Measurements from ENCODE around the gene PMM1.
A peak's percentile ranks its signal among the peaks of the same experiment; 100 is the strongest.
"Not testable (repeated sequence)": the region's sequence is repeated elsewhere in the genome, so short reads cannot be mapped to it uniquely, and the experiment has no call there.

Gene PMM1

DNA sequence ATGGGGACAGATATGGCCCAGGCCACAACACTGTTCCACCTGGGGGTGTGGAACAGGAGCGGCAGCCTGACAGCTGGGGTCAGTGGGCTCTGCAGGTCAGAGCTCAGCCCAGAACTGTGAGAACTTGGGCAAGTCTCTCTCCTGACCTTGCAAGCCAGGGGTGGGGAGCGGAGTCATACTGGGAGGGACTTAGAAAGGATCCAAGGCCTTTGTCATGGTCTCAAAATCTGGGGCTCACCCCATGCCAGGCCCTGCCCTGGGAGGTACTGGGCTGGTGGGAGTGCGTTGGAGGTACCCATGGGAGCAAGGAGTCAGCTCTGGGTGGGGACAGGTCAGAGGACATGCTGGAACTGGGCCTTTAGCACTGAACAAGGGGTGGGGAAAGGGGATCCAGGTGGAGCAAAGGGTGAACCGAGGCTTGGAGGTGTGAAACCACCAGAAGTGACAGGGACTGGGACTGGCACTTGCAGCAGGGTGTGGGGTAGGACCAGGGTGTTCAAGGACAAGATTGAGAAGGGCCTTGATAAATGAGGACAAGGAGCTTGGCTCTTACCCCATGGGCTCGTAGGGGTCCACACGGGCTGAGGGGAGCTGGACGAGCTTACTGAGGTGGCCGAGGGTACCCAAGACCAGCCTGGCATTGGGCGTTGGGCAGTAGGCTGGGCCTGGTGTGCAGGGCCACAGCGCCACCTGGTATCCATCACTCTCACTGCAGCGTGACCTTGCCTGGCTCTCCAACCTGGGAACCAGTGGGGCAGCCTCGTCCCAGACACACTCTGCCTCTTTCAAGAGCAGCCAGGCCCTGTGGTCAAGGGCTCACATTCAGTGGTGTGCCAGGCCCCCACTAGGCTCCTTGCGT lies 7.4 kb upstream of the PMM1 start:
- DNase-seq, result peak; percentile 74

DNA sequence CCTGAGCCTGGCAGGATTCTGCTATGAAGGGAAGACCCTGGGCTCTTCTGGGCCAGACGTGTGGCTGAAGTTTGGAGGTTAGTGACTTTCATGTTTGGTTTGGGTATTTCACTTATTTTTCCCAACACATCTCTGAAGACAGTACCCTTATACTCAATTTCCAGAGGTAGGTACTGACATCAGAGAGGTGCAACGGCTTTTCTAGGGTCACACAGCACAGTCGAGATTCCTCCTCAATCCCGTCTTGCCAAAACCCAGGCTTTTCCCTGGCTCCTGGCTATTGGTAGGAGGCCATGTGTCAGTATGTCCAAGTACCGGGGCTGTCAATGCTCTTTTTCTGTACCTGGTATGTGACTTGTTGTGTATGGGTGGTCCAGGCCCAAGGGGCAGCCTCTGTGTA lies 6.1 kb upstream of the PMM1 start:
- DNase-seq, result no peak

GRCh38 chr22:41593336-41593960 lies 3.8 kb upstream of the PMM1 start:
- DNase-seq, result not testable (repeated sequence)

GRCh38 chr22:41587347-41587723 lies 2.3 kb downstream of the PMM1 start:
- DNase-seq, result no peak

- DNase-seq, result no peak
Measured at GRCh38 chr22:41585898-41586297, 3.7 kb downstream of the PMM1 start.

DNA sequence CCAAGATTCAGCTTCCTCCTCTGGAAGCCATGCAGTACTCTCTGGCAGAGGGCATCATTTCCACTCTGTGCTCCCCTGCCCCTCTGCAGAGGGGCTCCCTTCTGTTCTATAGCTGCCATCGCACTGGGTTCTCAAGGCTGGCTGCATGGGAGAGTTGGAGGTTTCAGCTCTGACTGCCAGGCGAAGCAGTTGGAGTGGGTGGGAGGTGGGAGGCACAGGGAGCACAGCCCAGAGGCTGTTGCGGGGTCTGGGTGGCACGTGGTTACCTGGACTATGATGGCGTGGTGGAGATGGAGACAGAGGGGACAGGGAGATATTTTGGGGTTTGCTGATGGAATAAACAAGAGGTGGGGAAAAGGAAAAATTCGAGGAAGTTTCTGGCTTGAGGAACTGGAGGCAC lies 4.8 kb downstream of the PMM1 start:
- DNase-seq, result no peak

- no peak for DNase-seq
Measured at GRCh38 chr22:41582694-41583093, 6.9 kb downstream of the PMM1 start.

GRCh38 chr22:41579997-41580355 lies 9.7 kb downstream of the PMM1 start:
- DNase-seq, result no peak

GRCh38 chr22:41579297-41579996 lies 10.2 kb downstream of the PMM1 start:
- DNase-seq, result no peak

DNA sequence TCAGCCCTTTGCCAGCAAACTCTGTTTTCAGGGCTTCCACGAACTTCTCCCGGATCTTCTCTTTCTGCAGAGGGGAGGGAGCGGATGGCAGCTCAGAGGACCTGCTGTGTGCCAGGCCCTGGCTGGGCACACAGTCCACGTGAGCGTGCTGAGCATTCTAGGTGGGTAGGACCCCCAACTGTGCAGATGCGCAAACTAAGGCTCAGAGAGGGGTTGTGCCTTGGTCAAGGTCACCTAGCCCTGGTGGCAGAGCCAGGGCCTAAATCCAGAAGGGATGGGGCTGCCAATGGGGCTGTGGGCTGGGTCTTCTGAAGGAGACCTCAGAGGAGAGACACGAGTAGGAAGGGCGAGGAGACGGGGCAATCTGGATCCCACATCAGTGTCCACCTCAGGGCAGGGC lies 10.8 kb downstream of the PMM1 start:
- DNase-seq, result no peak

DNA sequence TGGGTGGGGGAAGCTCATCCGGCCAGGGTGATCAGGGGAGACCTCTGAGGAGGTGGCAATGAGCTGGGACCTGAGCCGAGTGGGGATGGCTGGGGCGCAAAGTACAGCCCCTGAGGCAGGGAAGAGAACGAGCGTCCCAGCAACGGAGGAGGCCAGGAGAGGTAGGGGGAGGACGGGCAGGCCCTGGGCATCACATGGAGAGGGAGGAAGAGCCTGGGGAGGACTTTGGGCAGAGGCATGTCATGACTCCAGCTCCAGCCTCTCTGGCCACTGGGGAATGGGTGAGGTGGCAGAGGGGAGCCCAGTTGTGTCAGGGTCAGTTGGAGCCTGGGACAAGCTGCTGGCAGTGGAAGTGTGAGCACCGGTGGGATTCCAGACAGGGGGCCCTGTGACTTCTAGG lies 11.5 kb downstream of the PMM1 start:
- DNase-seq, result no peak

- DNase-seq, result peak; percentile 69
Measured at GRCh38 chr22:41576877-41577276, 12.8 kb downstream of the PMM1 start.

- DNase-seq, result no peak
Measured at GRCh38 chr22:41575533-41575932, 14.1 kb downstream of the PMM1 start.

GRCh38 chr22:41574847-41575381 lies 14.7 kb downstream of the PMM1 start:
- no peak for DNase-seq

GRCh38 chr22:41573677-41574076 lies 16.0 kb downstream of the PMM1 start:
- DNase-seq, result no peak

GRCh38 chr22:41572305-41572704 lies 17.3 kb downstream of the PMM1 start:
- not testable (repeated sequence) for DNase-seq

DNA sequence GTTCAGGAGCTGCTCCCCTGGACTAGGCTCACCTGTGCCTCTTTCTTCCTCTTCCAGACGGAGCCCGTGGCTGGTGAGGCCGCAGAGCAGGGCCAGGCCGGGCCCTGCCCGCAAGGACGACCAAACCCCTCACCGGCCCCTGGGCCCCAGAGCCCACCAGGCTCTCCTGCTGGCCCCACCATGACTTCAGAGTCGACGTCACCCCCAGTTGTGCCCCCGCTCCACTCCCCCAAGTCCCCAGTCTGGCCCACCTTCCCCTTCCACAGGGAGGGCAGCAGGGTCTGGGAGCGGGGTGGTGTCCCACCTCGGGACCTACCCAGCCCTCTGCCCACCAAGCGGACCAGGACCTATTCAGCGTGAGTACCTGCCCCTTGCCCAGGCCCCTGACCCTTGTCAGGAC lies 17.9 kb downstream of the PMM1 start:
- no peak for DNase-seq

- DNase-seq, result no peak
Measured at GRCh38 chr22:41570221-41570620, 19.4 kb downstream of the PMM1 start.

DNA sequence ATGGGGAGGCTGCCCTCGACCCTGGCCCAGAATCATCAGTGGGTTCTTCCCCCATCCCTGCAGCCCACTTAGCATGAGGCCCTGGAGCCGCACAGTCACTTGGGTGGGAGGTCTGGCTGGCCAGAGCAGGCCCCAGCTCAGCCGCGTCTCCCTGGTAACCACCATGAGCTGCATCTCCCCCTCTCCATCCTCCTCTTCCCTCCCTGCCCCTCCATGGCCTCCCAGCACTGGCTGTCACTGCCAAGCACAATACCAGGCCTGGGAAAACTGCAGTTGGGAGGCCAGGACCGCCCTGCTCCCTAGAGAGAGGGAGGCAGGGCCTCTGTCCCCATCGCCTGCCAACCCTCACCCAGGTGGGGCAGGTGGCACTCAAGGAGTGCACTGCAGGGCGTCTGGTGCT lies 20.8 kb downstream of the PMM1 start:
- DNase-seq, result no peak

GRCh38 chr22:41567512-41567768 lies 22.2 kb downstream of the PMM1 start:
- no peak for DNase-seq

- DNase-seq, result no peak
Measured at GRCh38 chr22:41565403-41566054, 24.1 kb downstream of the PMM1 start.

- DNase-seq, result no peak
Measured at GRCh38 chr22:41564563-41564962, 25.1 kb downstream of the PMM1 start.

GRCh38 chr22:41563051-41563711 lies 26.5 kb downstream of the PMM1 start:
- no peak for DNase-seq

All from activated effector memory CD4-positive, alpha-beta T cell treated with anti-CD3 and anti-CD28 coated beads, Interleukin-2, amount 50 U/mL, for 16 hours (primary cell).